Measurements from ENCODE around the gene TRMT112.

GRCh38 chr11:64291752-64292459, 25.5 kb downstream of the TRMT112 start:
- TF ChIP-seq POLR2A (IDR thresholded peaks at IDR 0.05; ENCODE audit: low read length) (no peak), CTCF (IDR thresholded peaks at IDR 0.05) (no peak), EP300 (IDR thresholded peaks at IDR 0.05) (no peak), REST (IDR thresholded peaks at IDR 0.05) (no peak), CHD4 (IDR thresholded peaks at IDR 0.05; ENCODE audit: borderline replicate concordance) (no peak), ZC3H11A (IDR thresholded peaks at IDR 0.05) (no peak), FOSB (CRISPR knock-in tag; IDR thresholded peaks at IDR 0.05) (no peak), JUNB (IDR thresholded peaks at IDR 0.05) (no peak), E2F6 (IDR thresholded peaks at IDR 0.05; ENCODE audit: borderline replicate concordance, low read depth) (no peak), MYC (IDR thresholded peaks at IDR 0.05; ENCODE audit: borderline replicate concordance, low read length) (no peak), BCL3 (IDR thresholded peaks at IDR 0.05) (no peak)

Data from A549 (cell line).